BE2C (cell line): ENCODE data around the gene CGB7.
A peak's percentile ranks its signal among the peaks of the same experiment; 100 is the strongest.

Experiments
- DNase-seq: peaks from one replicate; pipeline ENCODE4 v3.0.0-alpha.2; 2020
- H3K27me3 ChIP-seq: fragments of 250-450 bp; sonication (Bioruptor Pico); 2 replicates; pipeline ENCODE4 v1.5.1; 2020; ENCODE audit warnings: mild to moderate bottlenecking
- H3K36me3 ChIP-seq: fragments of 250-450 bp; sonication (Bioruptor Pico); 2 replicates; pipeline ENCODE4 v1.5.1; 2020; ENCODE audit warnings: mild to moderate bottlenecking
- H3K4me1 ChIP-seq: fragments of 250-450 bp; sonication (Bioruptor Pico); 2 replicates; pipeline ENCODE4 v1.5.1; 2020
- H3K4me3 ChIP-seq: 2 replicates; pipeline ENCODE4 v1.5.1; 2011; ENCODE audit warnings: low read depth, low read length
- H3K9me3 ChIP-seq: fragments of 250-450 bp; sonication (Bioruptor Pico); 2 replicates; pipeline ENCODE4 v1.5.1; 2020
- TF ChIP-seq, protein P1 (sequence below): IDR thresholded peaks from 2 replicates; pipeline ENCODE4 v1.5.1; 2012; ENCODE audit warnings: mild to moderate bottlenecking, low read depth, low read length

CGB7 gene

DNA sequence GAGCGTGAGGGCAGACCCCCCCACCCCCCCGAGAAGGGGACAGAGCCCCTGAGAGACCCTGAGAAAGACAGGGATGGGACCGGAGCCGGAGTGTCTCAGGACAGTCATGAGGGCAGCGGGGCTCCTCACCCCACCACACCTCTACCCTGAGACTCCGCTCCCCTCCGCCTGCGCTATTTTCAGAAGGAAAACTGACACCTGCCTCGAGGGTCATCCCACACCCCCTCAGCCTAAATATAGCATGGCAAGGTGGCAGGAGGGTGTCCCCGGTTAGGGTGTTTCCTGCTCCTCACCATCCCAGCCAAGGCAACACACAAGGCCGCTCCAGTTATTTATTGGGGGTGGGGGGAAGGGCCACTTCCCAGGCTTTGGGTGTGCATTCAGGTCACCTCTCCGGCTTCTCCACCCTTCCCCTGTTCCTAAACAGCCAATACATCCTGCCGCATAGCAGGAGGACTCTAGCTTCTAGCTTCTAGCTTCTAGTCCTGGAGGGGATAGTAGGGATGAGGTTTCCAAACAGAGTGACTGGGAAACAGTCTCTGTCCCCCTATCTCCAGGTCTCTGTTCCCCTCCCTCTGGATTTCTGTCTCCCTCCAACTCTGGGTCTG lies 8.5 kb upstream of the CGB7 start:
- TF ChIP-seq, protein P1, sequence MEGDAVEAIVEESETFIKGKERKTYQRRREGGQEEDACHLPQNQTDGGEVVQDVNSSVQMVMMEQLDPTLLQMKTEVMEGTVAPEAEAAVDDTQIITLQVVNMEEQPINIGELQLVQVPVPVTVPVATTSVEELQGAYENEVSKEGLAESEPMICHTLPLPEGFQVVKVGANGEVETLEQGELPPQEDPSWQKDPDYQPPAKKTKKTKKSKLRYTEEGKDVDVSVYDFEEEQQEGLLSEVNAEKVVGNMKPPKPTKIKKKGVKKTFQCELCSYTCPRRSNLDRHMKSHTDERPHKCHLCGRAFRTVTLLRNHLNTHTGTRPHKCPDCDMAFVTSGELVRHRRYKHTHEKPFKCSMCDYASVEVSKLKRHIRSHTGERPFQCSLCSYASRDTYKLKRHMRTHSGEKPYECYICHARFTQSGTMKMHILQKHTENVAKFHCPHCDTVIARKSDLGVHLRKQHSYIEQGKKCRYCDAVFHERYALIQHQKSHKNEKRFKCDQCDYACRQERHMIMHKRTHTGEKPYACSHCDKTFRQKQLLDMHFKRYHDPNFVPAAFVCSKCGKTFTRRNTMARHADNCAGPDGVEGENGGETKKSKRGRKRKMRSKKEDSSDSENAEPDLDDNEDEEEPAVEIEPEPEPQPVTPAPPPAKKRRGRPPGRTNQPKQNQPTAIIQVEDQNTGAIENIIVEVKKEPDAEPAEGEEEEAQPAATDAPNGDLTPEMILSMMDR: no peak
- no peak overlapping the region for H3K4me3 ChIP-seq
- no peaks in the 10 kb centered on the region; the same call in 1 of the 2 replicates for H3K27me3 ChIP-seq
- no peaks in the 10 kb centered on the region for H3K9me3 ChIP-seq
- no peak for DNase-seq
- H3K4me1 ChIP-seq: 0 out of 2 replicates have a peak, but pooled peaks cover 3% of the 10 kb centered on the region
- no peaks in the 10 kb centered on the region for H3K36me3 ChIP-seq

DNA sequence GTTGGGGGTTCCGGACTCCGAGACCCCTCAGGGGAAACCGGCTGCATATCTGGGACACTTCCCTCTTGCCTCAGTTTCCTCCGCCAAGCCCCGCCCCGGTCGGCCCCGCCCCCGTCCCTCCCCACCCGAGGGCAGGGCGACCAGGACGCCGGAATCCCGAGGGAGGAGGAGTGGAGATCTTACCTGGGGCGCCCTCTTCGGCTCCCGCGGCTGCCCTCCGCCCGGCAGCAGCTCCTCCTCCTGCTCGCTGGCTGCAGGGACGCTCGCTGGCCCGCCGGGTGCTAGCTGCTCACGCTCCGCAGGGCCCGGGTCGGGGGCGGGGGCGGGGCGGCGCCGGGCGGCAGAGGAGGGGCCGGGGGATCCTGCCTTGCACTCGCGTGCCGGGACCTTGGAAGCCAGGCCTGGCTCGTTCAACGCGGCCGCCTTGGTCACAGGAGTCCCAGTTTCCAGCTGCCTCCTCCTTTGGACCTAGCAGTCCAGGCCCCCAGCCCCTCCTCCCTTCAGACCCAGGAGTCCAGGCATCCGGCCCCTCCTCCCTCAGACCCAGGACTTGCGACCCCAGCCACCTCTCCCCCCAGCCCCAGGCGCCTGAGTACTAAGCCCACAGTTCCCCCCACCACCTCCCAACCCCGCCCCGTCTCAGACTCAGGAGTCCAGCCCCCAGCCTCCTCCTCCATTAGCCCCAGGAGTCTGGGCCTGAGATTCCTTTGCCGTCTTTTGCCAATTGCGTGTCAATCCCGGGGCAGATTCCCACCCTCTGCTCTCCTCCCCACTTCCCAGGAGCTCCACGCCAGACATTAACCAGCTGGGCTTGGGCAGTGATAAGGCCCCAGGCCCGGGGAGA lies 7.4 kb upstream of the CGB7 start, which contains the start of gene NTF4:
Gene NTF4 (minus strand): TSS at position 51 of the 844 bp plus-strand sequence. CDS start 2,821 bp downstream, outside the sequence.
- Histone ChIP-seq H3K36me3 (no peaks in the 10 kb centered on the region), H3K9me3 (no peaks in the 10 kb centered on the region), H3K4me3 (peak within 1 kb of the TSS; percentile 16), H3K27me3 (no peaks in the 10 kb centered on the region), H3K4me1 (0 out of 2 replicates have a peak, but pooled peaks cover 3% of the 10 kb centered on the region)
- TF ChIP-seq, protein P1: no peak
- DNase-seq: peak; percentile 69

GRCh38 chr19:49064029-49064629 lies 6.6 kb upstream of the CGB7 start:
- Histone ChIP-seq H3K27me3 (no peaks in the 10 kb centered on the region), H3K4me3 (no peak overlapping the region; the same call in 1 of the 2 replicates), H3K36me3 (no peaks in the 10 kb centered on the region), H3K4me1 (0 out of 2 replicates have a peak, but pooled peaks cover 3% of the 10 kb centered on the region), H3K9me3 (no peaks in the 10 kb centered on the region)
- TF ChIP-seq, protein P1: no peak
- no peak for DNase-seq

DNA sequence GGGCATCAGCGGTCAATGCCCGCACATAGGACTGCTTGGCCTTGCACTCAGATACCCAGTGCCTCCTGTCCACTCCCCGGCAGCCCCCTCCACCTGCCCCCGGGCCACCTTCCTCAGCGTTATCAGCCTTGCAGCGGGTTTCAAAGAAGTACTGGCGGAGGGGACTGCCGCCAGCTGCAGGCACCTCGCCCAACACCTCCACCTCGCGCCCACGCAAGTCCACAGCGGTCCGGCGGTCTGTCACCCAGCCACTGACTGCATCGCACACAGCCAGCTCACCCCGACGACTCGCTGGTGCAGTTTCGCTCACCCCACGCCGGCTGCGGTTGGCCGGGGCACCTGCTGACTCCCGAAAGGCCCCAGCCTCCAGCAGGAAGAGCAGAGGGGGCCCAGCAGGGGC lies 3.9 kb upstream of the CGB7 start:
- Histone ChIP-seq H3K9me3 (no peaks in the 10 kb centered on the region), H3K4me1 (peaks cover 13% of the 10 kb centered on the region; the same call in 1 of the 2 replicates), H3K36me3 (no peaks in the 10 kb centered on the region), H3K4me3 (no peak overlapping the region), H3K27me3 (peaks cover 10% of the 10 kb centered on the region)
- no peak for DNase-seq
- TF ChIP-seq, protein P1: no peak

- Histone ChIP-seq H3K9me3 (no peaks in the 10 kb centered on the region), H3K4me3 (no peak overlapping the region), H3K4me1 (peaks cover 15% of the 10 kb centered on the region), H3K36me3 (no peaks in the 10 kb centered on the region), H3K27me3 (peaks cover 14% of the 10 kb centered on the region)
- TF ChIP-seq, protein P1: no peak
- no peak for DNase-seq
Measured at GRCh38 chr19:49061000-49061399, 3.5 kb upstream of the CGB7 start.
